Hematopoietic multipotent progenitor cell treated with erythropoietin and hydrocortisone succinate and interleukin-3 and kit ligand, for 8 days (in vitro differentiated cells): ENCODE measurements around the gene JHY.
"Not testable (repeated sequence)": the region's sequence is repeated elsewhere in the genome, so short reads cannot be mapped to it uniquely, and the experiment has no call there.

Experiments
- DNase-seq: peaks from one replicate; pipeline ENCODE4 v3.0.0-alpha.2; 2015

The JHY gene

DNA sequence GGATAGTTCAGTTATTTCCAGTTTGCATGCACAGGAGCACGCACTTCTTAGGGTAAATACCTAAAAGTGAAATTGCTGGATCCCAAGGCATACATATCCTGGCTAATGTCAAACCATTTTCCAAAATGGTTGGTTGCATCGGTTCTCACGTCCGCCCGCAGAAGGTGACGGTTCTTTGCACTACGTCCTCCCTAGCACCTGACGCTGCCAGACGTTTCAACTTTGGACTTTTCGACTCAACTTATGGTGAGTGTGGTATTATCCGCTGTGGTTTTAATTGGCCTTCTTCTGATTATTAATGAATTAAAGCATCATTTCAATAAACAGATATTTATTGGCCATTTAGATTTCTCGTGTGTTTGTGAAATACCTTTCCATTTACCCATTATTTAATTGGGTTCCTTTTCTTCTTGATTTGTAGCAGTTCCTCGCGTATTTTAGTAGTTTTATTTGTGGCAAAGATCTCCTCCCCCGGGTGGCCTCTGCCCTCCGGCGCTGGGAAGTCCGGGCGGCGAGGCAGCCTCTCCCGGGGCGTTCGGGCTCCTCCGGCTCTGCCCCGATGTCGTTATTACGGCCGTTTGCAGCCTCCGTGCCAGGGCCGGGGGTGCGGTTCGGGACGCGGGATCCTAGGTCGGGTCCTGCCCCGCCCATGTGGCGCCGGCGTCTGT lies at the start of gene JHY:
Gene JHY, plus strand, starts transcription at position 571 of the 668 bp plus-strand sequence. CDS start 3,091 bp downstream, outside the sequence.
- DNase-seq = peak; percentile 23

DNA sequence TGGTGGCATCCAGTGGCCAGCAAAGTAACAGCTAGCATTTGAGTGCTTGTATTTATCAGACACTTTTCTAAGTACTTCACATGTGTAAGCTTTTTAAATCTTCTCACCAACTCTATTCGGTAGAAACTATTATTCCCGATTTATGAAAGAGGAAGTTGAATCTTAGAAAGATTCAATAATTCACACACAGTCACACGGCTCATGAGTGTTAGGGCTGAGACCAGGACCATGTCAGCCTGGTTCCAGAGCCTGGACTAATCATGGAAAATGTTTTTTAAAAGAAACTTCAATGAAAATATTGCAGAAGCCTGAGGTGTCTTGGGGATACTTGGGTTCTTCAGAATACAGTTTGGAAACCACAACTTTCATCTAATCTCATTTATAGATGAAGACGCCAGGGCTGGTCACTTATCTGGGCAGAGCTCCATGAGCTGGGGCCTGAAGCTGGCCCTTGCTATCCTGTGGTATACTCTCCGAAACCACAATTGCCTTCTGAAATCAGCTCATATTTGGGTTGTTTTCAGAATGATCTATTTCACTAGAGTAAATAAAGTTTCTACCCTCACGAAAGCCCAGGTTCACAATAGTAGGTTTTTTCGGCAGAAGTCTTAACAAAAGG lies 48.6 kb upstream of the JHY start:
- DNase-seq = no peak

DNA sequence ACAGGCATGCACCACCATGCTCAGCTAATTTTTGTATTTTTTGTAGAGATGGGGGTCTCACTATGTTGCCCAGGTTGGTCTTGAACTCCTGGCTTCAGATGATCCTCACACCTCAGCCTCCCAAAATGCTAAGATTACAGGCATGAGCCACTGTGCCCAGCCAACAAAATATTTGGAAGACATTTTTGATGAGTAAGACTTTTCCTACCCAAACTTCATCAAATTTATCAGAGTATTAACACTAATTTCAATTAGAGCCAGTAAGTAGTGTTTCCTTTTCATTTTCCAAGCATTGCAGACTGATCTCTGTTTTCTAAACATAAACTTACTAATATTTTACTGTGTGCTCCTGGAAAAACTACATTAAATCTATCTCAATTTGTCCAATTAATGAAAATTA lies 45.6 kb upstream of the JHY start:
- DNase-seq = no peak

DNA sequence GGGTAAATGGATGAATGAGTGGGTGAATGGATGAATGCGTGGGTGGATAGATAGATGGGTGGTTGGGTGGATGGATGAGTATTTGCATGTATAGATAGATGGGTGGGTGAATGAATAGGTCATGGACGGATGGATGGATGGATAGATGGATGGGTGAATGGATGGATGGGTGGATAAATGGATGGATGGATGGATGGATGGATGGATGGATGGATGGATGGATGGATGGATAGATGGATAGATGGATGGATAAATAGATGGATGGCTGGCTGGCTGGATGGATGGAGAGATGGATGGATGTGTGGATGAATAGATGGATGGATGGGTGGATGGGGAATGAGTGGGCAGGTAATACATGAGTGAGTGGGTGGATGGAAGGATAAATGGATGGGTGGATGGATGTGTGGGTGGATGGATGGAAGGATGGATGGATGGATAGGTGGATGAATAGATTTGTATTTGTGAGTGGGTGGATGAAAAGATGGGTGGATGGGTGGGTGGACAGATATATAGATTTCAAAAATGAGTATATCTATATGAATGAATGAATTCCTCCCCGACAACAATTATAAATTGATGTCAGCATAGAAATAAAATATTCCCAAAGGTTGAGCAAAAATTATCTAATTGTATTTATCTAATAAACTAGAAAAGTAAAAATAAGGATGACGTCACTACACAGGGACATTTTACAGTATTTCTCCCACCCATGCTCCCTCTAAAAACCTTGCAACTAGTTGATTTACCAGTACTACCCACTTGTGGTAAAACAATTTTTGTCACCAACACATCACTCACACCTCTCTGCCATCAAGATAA lies 44.8 kb upstream of the JHY start:
- DNase-seq = no peak

DNA sequence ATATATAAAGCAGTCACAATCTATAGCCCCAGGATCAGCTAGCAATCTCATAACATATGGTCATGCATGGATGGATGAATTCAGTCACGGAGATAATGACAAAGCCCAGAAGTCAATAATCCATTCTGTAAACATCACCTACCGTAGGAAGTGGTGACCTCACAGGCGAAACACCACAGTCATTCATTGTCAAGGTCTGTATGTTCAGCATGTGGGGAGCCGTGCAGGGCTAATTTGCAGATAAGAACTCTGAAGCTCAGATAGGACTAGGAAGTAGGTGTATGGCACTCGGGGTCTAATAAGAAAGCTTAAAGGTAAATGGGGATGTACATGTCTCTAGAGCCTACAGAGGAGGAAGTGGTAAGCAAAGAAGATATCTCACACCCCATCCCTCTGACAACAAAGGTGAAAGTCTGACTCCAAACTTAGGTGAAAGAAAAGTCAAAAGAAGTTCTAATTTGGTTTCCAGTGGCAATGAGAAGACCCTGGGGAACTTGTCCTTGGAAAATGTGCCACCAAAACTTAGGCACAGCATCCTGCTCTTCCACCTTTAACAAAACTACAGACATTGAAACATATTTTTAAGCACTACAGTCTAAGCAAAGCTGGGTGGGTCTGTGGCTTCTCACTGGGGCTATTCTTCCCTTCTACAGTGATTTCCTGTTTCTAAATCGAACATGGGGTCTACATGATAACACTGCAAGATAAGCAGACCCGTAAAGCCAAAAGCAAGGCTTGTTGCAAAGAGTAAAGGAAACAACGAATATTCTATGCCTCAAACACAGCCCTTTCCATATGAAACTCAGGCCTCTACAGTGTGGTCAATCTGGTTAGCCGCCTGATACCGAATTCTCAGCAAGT lies 39.0 kb upstream of the JHY start:
- no peak for DNase-seq

DNA sequence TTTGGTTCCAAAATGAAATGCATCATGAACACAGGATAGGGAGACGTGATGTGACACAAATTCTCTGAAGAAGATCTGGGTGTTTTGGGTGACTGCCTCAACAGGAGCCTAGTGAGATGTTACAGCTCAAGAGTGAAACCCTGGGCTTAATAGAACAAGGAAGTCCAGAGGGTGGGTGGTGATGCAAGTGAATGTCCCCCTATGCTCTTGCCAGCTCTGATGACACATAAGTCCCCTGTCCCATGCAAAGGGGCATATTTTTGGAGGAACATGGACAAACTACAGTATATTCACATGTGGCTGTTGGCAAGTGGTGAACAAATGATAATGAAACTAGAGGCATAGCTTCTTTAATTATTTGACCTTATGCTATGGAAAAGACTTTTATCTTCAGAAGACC lies 35.1 kb upstream of the JHY start:
- DNase-seq = no peak

DNA sequence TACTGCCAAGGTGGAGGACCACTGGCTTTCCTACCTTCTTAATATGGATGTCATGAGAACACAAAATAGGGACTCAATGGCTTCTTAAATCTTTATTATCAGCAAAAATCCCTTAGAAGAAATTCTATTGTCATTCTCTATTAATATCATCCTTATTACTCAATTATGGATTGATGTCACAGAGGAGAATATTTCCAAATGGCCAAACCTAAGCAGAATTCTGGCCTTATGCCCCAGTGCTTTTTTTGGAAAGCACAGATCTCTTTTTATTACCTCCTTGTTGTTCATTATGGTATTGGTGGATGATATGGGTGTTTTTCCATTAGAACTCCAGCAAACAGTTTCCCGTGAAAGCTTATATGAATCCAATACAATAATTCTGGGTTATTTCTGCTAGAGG lies 34.4 kb upstream of the JHY start:
- no peak for DNase-seq

DNA sequence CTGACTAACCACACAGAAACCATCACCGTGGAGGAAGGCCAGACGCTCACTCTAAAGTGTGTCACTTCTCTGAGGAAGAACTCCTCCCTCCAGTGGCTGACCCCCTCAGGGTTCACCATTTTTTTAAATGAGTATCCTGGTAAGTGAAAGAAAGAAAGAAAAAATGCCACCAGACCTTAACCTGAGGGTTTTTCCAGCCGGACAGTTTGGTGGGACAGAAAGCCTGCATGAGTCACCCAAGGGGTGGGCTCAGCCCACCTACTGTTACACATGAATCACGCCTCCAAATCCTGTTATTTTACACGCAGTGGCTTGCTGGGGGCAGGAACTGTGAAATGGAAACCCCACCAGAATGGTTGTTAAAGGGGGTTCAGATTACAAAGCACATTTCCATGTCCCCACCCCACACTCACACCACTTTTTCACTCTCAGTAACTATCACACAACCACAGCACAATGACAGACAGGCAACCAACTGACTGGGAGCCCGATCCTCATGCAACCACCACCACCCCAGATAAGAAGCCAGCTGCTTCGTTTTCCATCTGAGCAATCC lies 32.4 kb upstream of the JHY start:
- peak; percentile 32 for DNase-seq

DNA sequence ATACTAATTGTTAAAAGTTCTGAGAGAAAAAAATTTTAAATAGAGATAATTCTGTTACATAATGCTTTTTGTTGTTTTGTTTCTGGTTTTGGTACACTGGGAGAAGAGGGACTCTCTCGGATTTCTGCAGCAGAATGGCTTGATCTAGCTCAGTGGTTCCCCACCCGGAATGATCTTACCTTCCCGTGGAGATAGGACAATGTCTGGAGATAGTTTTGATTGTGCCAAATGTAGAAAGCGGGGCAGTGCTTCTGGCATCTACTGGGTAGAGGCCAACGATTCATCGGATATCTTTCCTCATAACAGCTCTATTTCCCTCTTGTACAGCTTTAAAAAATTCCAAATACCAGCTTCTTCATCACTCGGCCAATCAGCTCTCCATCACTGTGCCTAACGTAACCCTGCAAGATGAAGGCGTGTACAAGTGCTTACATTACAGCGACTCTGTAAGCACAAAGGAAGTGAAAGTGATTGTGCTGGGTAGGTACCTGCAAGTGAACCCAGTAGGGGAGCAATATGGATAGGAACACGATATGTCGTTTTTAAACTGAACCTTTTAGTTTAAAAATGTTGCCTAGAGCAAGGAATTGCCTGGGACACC lies 31.1 kb upstream of the JHY start:
- no peak for DNase-seq

DNA sequence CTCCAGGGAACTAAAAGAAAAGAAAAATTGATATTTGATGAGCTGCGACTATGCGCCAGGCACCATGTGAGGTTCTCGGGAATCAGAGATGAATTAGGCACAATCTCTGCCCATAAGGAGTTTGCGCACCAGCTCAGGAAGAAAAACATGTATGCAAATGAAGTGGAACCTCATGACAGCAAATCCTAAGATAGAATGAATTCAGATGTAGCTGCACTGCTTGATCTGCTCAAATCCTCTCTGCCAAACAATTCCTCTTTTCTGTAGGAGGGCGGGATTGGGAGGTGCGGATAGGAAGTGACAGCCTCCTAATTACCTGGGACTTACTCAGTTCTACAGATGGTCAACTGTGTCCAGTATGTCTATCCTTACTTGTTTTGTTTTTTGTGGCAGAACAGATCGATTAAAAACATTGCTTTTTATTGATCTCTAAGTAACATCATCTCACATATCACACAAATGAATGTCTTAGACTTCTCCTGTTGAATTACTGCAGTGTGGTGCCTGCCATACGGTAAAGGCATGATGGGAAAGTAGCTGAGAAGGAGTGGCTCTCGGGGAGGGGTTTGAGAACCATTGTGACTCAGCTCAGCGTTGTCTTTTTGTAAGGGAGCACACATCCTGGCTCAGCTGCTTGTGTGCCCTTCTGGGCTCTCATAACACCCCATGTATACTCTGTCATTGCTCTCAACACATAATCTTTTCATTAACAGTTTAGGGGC lies 30.3 kb upstream of the JHY start:
- DNase-seq = no peak

DNA sequence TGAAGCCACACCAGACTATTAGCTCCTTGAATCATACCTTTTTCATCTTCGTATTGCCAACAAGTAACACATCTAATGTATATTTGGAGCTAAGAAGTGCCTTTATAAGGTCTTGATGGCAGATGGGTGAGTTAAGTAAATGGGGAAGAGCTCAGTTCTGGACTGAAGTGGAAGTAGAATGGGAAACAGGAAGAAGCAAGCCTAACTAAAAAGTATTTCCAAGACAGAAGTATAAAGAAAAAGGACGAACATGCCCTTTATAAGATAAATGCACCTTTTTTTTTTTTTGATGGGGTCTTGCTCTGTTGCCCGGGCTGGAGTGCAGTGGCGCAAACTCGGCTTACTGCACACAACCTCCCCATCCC lies 29.8 kb upstream of the JHY start:
- DNase-seq = no peak

DNA sequence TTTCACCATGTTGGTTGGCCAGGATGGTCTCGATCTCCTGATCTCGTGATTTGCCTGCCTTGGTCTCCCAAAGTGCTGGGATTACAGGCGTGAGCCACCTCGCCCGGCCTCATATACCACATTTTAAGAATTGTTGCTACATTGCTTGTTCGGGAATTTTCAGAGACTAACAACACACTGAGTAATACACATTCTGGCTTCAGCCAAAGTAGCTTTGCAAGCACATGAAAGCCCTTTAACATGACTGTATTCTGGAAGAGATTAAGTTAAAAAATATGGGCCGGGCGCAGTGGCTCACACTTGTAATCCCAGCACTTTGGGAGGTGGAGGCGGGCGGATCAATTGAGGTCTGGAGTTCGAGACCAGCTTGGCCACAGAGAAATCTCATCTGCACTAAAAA lies 29.3 kb upstream of the JHY start:
- no peak for DNase-seq

DNA sequence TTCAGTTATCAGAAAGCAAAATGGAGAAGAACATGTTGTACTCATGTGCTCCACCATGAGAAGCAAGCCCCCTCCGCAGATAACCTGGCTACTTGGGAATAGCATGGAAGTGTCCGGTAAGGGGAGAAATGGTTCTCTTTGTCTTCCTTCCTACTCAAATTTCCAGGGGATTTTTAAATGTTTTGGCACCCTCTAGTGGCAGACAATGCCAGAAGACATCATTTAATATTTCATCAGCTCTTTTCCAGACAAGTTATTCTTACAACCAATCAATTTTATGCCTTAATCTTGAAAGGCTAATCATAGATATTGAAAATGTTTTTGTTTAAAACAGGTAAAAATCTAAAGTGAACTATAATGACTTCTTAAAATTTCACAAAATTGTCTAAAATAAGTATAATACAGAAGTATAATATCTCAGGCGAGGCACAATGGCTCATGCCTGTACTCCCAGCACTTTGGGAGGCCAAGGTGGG lies 28.6 kb upstream of the JHY start:
- DNase-seq = peak; percentile 74

DNA sequence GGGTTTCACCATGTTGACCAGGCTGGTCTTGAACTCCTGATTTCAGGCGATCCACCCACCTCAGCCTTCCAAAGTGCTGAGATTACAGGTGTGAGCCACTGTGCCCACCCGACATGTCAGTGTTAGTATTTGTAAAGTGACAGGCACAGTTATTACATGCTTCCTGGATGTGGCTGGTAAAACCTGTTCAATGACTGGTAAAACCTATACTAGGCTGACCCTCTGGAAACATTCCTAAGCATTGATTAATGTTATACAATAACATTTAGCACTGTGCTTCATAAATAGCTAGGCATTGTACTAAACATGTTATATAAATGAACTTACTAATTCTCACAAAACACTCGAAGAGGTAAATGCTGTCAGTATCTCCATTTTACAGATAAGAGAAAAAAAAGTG lies 20.9 kb upstream of the JHY start:
- no peak for DNase-seq

DNA sequence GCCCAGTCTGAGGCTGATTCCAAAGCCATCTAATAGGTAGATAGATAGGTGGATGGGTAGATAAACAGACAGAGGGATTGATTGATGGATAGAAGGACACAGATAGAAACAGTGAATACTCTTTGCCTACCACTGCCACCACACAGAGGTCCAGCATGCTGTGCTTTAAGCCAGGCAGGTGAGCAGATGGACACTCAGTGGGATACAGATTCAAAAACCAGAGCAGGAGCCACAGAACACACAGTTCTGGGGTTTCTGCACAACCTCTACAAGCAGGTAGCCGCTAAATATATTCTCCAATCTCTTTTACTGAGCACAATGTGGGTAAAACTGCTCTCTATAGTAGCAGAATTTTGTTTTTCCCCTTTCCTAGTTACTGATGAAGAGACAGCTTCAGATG lies 20.5 kb upstream of the JHY start:
- DNase-seq = no peak

DNA sequence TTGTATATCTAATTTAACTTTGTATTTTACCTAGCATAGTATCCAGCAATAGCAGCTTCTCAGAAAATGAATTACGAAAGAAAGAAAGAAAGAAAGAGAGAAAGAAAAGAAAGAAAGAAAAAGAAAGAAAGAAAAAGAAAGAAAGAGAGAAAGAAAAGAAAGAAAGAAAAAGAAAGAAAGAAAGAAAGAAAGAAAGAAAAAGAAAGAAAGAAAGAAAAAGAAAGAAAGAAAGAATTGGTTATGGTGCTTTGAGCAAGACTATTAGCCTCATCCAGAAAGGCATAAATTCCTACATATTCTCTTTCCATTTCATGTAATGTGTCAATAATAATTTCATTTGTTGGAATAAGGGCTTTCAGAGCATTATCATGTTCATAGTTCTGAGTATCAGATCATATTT lies 19.4 kb upstream of the JHY start:
- DNase-seq = not testable (repeated sequence)

DNA sequence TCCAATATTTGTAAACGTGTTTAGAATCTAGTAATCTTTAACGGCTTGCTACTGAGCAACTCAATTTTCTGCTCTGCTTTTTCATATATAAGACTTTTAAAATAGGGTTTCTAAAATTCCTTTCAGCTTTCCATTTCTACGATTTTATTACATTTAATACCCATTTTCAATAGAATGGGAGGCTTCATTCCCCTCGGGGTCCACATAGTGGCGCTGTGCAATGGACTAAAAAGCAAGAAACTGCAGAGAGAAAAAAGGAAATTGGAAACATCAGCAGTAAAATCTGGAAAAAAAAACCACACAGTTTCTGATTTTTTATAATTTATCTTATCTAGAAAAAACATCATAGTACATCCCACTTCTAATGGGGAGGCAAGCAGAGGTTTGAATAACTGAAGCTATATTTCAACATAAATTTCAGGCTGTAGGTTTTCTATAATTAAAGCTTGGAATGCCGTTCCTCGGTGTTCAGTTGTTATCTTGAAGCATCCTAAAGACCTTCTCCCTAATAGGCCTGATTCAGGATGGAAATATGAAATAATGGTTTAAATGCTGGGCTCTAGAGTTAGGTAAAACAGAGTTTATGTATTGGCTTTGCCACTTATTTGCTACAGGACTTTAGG lies 18.7 kb upstream of the JHY start:
- peak; percentile 54 for DNase-seq

DNA sequence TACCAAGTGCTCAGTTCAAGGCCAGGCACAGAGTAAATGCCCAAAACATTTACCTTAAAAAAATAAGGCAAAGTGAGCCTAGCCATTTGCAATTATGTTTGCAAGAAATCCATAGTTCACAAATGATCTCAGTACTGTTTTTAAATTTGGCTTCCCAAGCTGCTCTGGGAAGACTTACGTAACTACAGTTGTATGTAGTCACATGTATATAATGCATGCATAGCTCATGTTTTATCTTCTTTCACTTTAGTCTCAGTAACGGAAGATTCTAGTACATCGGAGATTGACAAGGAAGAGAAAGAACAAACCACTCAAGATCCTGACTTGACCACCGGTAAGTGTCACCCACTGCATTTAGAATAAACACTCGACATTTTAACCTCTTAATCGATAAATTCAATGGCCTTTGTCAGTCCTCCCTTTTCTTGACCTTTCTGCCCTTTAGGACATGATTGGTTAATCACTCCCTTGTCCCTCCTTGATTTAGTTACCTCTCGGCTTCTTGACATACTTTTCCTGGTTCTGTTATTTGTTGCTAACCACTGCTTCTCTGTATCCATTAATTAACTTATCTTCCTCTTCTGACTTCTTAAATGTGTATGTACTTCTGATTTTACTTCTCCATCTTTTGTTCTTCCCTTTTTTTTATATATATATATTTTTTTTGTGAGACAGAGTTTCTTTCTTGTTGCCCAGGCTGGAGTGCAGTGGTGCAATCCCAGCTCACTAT lies 18.0 kb upstream of the JHY start:
- no peak for DNase-seq

DNA sequence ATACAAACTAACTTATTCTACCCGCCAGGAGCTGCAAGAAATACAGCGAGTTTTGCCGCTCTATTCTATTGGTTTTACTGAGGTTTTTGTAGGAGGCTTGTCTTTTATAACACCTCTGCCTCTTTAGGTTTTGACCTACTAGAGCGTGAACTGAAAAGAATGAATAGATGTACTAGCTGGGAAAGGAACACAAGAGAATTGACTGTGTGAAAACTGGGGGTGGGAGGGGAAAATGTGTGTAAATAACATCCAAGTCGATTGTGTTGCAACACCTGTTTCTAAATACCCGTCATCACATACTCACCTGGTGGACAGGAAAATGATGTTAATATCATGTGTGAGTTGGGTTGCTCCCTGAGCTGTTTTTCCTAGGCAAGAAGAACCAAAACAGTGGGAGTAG lies 12.9 kb upstream of the JHY start:
- DNase-seq = no peak

DNA sequence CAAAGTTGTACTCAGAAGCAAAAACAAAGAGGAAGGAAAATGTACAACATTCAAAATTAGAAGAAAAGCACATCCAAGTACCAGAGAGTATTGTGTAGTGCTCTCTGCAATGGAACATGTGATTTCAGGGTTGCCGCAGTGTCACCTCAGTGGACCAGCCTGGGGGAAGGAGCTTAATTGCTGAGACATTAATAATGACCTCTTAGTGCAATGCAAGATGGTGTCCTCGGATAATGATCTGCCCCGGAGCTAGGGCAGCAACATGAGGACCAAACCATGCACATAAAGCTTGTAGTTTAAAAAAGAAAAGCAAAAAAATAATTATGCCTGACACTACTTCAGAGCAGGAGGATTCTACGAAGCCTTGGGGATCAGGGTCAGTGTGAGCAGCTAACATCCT lies 11.3 kb upstream of the JHY start:
- DNase-seq = no peak
